Measurements from ENCODE around the gene RTEL1. TPM values are rescaled to one million over a fixed set of nuclear protein-coding genes. Genes with fewer than 3 reads are reported as not detected.
A peak's percentile ranks its signal among the peaks of the same experiment; 100 is the strongest.

Gene RTEL1
- total RNA-seq, 4 donors from 2014 or later = 7.1 to 43.7 (median 18.7) TPM

- Histone ChIP-seq H3K27ac (no peak overlapping the region), H3K4me3 (no peak overlapping the region), H3K36me3 (peaks cover 0 to 40% of the 10 kb centered on the region in 2 donors), H3K9me3 (no peaks in the 10 kb centered on the region), H3K27me3 (no peaks in the 10 kb centered on the region), H3K4me1 (peaks cover 0 to 42% (median 33%) of the 10 kb centered on the region in 3 donors)
- no peak for ATAC-seq
- TF ChIP-seq POLR2A (IDR thresholded peaks at IDR 0.05) = no peak
- TF ChIP-seq POLR2AphosphoS5 (IDR thresholded peaks at IDR 0.05) = no peak
- TF ChIP-seq CTCF (IDR thresholded peaks at IDR 0.05) = no peak
- TF ChIP-seq EP300 (IDR thresholded peaks at IDR 0.05) = no peak
- WGBS, 2 donors (ENCODE audit: low coverage in 1 of 2) = 100% methylated on average over 3 of the region's 37 CpGs; no CpG with 5 or more reads in 1 of the 2 donors
Measured at GRCh38 chr20:63694584-63695423, 36.7 kb downstream of the RTEL1 start.

GRCh38 chr20:63695424-63696305, 37.6 kb downstream of the RTEL1 start:
- Histone ChIP-seq H3K4me1 (peaks cover 0 to 51% (median 33%) of the 10 kb centered on the region in 3 donors), H3K9me3 (no peaks in the 10 kb centered on the region), H3K27ac (peak overlapping the region in 2 of 4 donors; percentile 2 to 22), H3K36me3 (peaks cover 0 to 47% of the 10 kb centered on the region in 2 donors), H3K27me3 (no peaks in the 10 kb centered on the region), H3K4me3 (no peak overlapping the region)
- no peak for ATAC-seq
- TF ChIP-seq CTCF (IDR thresholded peaks at IDR 0.05) (no peak), POLR2A (IDR thresholded peaks at IDR 0.05) (no peak), POLR2AphosphoS5 (IDR thresholded peaks at IDR 0.05) (no peak), EP300 (IDR thresholded peaks at IDR 0.05) (no peak)
- no CpG with 5 or more reads among the region's 25 CpGs for WGBS, 2 donors (ENCODE audit: low coverage in 1 of 2)

- Histone ChIP-seq H3K4me1 (peaks cover 0 to 55% (median 33%) of the 10 kb centered on the region in 3 donors), H3K27me3 (no peaks in the 10 kb centered on the region), H3K36me3 (peaks cover 0 to 51% of the 10 kb centered on the region in 2 donors), H3K9me3 (no peaks in the 10 kb centered on the region), H3K27ac (peak overlapping the region in 3 of 4 donors; percentile 2 to 22 (median 19)), H3K4me3 (peak overlapping the region in 1 of 2 donors; percentile 39)
- ATAC-seq = no peak
- WGBS, 2 donors (ENCODE audit: low coverage in 1 of 2) = no CpG with 5 or more reads among the region's 6 CpGs
- TF ChIP-seq CTCF (IDR thresholded peaks at IDR 0.05) (no peak), POLR2A (IDR thresholded peaks at IDR 0.05) (no peak), POLR2AphosphoS5 (IDR thresholded peaks at IDR 0.05) (no peak), EP300 (IDR thresholded peaks at IDR 0.05) (no peak)
Measured at GRCh38 chr20:63696306-63696627, 38.2 kb downstream of the RTEL1 start.

- Histone ChIP-seq H3K4me1 (peaks cover 0 to 55% (median 33%) of the 10 kb centered on the region in 3 donors), H3K4me3 (peak within 1 kb of the TSS in 1 of 2 donors; percentile 39), H3K36me3 (peaks cover 0 to 51% of the 10 kb centered on the region in 2 donors), H3K27me3 (no peaks in the 10 kb centered on the region), H3K9me3 (no peaks in the 10 kb centered on the region), H3K27ac (peak within 1 kb of the TSS in 3 of 4 donors; percentile 14 to 22 (median 19))
- ATAC-seq = no peak
- WGBS, 2 donors (ENCODE audit: low coverage in 1 of 2) = no CpG with 5 or more reads among the region's 52 CpGs
- TF ChIP-seq EP300 (IDR thresholded peaks at IDR 0.05) (no peak), CTCF (IDR thresholded peaks at IDR 0.05) (no peak), POLR2AphosphoS5 (IDR thresholded peaks at IDR 0.05) (peak; percentile 9), POLR2A (IDR thresholded peaks at IDR 0.05) (peak in 1 of 2 donors; percentile 11)
Measured at GRCh38 chr20:63696628-63697356, 38.7 kb downstream of the RTEL1 start, which contains the start of gene TNFRSF6B. TSS of gene TNFRSF6B (plus strand) at chr20:63696652. CDS start at chr20:63696768, 116 bp downstream.

Measured in gastroesophageal sphincter (tissue), 4 donors.